ENCODE measurements around the gene KIF13A.
"Not testable (repeated sequence)": the region's sequence is repeated elsewhere in the genome, so short reads cannot be mapped to it uniquely, and the experiment has no call there.

KIF13A gene

DNA sequence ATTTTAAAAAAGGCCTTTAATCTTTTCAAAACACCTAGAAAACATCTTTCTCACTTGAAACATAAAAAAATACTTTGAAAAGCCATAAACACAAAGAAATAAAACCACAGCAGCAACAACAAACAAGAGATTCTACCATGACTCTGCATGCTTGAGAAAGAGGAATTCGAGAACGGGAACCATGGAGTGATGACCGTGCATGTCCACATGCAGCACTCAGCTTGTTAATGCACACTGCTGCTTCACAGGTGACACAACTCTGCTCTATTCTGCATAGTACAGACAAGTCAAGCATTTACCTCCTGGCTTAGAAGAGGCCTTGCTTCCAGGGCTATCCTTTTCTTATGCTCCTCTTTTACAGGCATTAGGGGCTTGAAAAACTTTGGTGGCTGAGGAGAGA, 215.8 kb downstream of the KIF13A start:
- DNase-seq (ENCODE audit: low read depth): no peak
- no peak overlapping the region for H3K4me3 ChIP-seq (ENCODE audit: control insufficient read depth, low read depth, low read length)
- TF ChIP-seq, protein P1, sequence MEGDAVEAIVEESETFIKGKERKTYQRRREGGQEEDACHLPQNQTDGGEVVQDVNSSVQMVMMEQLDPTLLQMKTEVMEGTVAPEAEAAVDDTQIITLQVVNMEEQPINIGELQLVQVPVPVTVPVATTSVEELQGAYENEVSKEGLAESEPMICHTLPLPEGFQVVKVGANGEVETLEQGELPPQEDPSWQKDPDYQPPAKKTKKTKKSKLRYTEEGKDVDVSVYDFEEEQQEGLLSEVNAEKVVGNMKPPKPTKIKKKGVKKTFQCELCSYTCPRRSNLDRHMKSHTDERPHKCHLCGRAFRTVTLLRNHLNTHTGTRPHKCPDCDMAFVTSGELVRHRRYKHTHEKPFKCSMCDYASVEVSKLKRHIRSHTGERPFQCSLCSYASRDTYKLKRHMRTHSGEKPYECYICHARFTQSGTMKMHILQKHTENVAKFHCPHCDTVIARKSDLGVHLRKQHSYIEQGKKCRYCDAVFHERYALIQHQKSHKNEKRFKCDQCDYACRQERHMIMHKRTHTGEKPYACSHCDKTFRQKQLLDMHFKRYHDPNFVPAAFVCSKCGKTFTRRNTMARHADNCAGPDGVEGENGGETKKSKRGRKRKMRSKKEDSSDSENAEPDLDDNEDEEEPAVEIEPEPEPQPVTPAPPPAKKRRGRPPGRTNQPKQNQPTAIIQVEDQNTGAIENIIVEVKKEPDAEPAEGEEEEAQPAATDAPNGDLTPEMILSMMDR (IDR thresholded peaks at IDR 0.05; ENCODE audit: control insufficient read depth, insufficient read depth, low read depth, low read length, missing control alignments): no peak

DNA sequence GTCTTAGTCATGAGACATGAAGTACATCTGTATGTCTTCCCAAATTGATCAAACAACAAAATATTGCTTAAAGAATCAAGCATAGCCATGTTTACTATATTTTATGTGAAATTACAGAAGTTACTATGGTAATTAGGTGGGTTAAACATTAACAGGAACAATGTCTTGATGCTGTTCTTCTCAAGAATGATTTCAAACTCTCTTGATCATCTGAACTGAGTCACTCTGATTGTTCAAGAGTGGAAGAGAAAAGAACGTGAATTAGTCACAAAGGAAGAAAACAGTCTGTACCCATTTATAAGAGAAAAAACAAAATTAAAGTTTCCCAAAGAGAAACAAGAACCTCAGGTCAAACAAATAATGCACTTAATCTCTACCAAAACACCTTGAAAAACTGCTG, 218.6 kb downstream of the KIF13A start:
- no peak overlapping the region for H3K4me3 ChIP-seq (ENCODE audit: control insufficient read depth, low read depth, low read length)
- DNase-seq (ENCODE audit: low read depth): no peak
- TF ChIP-seq, protein P1 (IDR thresholded peaks at IDR 0.05; ENCODE audit: control insufficient read depth, insufficient read depth, low read depth, low read length, missing control alignments): no peak

DNA sequence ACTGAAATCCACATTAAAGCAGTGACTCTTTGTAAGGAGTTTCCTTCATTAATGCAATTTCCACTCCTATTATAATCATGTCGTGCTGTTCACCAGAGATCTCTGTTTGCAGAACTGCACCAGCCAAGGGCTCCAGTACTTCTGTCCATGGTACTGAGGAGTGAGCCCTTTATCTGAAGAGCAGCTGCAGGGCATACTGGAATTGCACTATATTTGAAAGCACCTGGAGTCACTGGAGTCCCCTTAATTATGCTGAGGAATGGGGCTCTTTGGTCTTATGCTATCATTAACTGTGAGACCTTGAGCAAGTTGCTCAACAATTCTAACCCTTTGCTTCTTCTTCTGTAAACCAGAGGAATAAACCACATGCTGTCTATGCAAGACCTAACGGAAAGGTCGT, 219.0 kb downstream of the KIF13A start:
- TF ChIP-seq, protein P1 (IDR thresholded peaks at IDR 0.05; ENCODE audit: control insufficient read depth, insufficient read depth, low read depth, low read length, missing control alignments): no peak
- no peak for DNase-seq (ENCODE audit: low read depth)
- H3K4me3 ChIP-seq (ENCODE audit: control insufficient read depth, low read depth, low read length): no peak overlapping the region

DNA sequence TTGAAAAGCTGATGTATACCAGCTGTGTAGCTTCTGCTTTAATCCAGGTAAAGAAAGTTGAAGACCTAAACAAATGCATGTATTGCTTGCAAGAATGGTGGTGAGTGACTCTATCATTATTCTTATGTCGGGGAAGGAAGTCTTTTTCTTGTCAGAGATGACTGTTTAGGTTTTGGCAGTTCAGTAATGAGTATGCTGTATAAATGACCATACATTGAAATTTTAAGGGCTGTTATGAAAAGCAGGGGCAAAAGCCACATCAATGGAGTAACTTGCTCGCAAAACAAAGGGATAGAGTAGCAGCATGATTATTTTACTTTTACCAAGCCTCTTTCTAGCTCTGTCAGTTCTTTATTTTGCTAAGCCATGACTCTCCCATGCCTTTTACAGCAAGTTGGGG, 224.8 kb downstream of the KIF13A start:
- TF ChIP-seq, protein P1 (IDR thresholded peaks at IDR 0.05; ENCODE audit: control insufficient read depth, insufficient read depth, low read depth, low read length, missing control alignments): no peak
- no peak for DNase-seq (ENCODE audit: low read depth)
- no peak overlapping the region for H3K4me3 ChIP-seq (ENCODE audit: control insufficient read depth, low read depth, low read length)

DNA sequence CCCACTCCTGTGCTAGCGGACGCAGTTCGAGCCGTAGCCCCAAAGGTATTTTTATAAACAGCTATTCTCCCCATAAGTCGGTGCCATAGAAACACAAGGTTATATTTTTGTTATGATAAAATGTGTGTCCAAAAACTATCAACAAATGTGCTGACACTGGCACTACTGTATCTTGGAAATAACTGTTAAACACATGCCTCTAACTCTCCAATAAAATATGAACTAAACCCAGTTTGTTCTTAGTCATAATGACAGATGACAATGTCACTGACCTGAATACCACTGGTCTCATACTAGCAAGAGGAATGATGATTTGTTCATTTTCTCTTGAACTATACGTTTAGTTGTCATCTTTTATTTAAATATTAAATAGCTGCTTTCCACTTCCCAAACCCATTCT, 229.3 kb downstream of the KIF13A start:
- no peak for DNase-seq (ENCODE audit: low read depth)
- no peak overlapping the region for H3K4me3 ChIP-seq (ENCODE audit: control insufficient read depth, low read depth, low read length)
- TF ChIP-seq, protein P1 (IDR thresholded peaks at IDR 0.05; ENCODE audit: control insufficient read depth, insufficient read depth, low read depth, low read length, missing control alignments): no peak

DNA sequence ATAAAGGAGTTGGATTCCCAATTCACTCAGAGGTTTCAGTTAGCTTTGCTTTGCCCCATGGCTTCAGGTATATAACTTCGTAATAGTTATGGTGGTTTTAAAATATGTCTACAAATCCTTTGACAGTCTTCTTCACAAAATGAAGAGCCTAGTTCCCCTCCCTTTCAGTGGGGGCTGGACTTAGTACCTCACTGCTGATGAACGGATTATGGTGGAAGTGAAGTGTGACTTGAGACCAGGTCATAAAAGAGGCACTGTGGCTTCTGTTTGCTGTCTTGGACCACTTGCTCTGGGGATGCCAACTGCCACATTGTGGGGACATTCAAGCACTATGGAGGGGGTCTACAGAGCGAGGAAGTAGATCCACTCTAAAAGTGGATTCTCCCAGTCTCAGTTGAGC, 233.2 kb downstream of the KIF13A start:
- TF ChIP-seq, protein P1 (IDR thresholded peaks at IDR 0.05; ENCODE audit: control insufficient read depth, insufficient read depth, low read depth, low read length, missing control alignments): no peak
- no peak overlapping the region for H3K4me3 ChIP-seq (ENCODE audit: control insufficient read depth, low read depth, low read length)
- DNase-seq (ENCODE audit: low read depth): no peak

DNA sequence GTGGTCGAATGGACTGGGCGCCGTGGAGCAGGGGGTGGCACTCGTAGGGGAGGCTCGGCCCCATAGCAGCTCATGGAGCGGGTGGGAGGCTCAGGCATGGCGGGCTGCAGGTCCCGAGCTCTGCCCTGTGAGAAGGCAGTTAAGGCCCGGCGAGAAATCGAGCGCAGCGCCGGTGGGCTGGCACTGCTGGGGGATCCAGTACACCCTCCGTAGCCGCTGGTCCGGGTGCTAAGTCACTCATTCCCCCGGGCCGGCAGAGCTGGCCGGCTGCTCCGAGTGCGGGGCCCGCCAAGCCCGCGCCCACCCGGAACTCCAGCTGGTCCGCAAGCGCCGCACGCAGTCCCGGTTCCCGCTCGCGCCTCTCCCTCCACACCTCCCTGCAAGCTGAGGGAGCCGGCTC, 242.1 kb downstream of the KIF13A start:
- DNase-seq (ENCODE audit: low read depth); H3K4me3 ChIP-seq (ENCODE audit: control insufficient read depth, low read depth, low read length): not testable (repeated sequence)

DNA sequence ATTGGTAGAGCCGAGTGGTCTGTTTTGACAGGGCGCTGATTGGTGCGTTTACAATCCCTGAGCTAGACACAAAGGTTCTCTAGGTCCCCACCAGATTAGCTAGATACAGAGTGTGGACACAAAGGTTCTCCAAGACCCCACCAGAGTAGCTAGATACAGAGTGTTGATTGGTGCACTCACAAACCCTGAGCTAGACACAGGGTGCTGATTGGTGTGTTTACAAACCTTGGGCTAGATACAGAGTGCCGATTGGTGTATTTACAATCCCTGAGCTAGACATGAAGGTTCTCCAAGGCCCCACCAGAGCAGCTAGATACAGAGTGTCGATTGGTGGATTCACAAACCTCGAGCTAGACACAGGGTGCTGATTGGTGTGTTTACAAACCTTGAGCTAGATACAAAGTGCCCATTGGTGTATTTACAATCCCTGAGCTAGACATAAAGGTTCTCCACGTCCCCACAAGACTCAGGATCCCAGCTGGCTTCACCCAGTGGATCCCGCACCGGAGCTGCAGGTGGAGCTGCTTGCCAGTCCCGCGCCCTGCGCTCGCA, 242.6 kb downstream of the KIF13A start:
- not testable (repeated sequence) for DNase-seq (ENCODE audit: low read depth)

More for the DNA sequence above, 242.6 kb downstream of the KIF13A start:
- H3K4me3 ChIP-seq (ENCODE audit: control insufficient read depth, low read depth, low read length): not testable (repeated sequence)

Data from AG09309 (cell line).